Activated CD4-positive, alpha-beta T cell treated with anti-CD3 and anti-CD28 coated beads for 36 hours (primary cell): ENCODE measurements around the gene PDIA5. TPM values are rescaled to one million over a fixed set of nuclear protein-coding genes. Genes with fewer than 3 reads are reported as not detected.

ENCODE experiments used
- ATAC-seq: fragments of 200-7000 bp; cut with Tn5 transposase; one replicate; pipeline ENCODE4 v1.10.0; 2021; ENCODE audit warnings: mild to moderate bottlenecking, moderate library complexity
- CTCF ChIA-PET: fragments of 350-600 bp; sonication (Branson Sonifier 250); formaldehyde crosslinking; loops from one replicate; lab custom pipeline; 2021; ENCODE audit warnings: antibody characterized with exemption; lab: Charles Lee
- POLR2A ChIA-PET: fragments of 350-600 bp; sonication (Branson Sonifier 250); formaldehyde crosslinking; loops from one replicate; lab custom pipeline; 2021; ENCODE audit warnings: antibody characterized with exemption, inconsistent platforms; lab: Charles Lee
- DNase-seq: peaks from one replicate; pipeline ENCODE4 v3.0.0-alpha.2; 2020
- H3K27ac Mint-ChIP-seq: one replicate; pipeline ENCODE4 v1.8.0; 2021; ENCODE audit warnings: mixed read lengths
- H3K27me3 Mint-ChIP-seq: one replicate; pipeline ENCODE4 v1.8.0; 2021; ENCODE audit warnings: mixed read lengths
- H3K36me3 Mint-ChIP-seq: one replicate; pipeline ENCODE4 v1.8.0; 2021; ENCODE audit warnings: low read depth, mixed read lengths
- H3K4me1 Mint-ChIP-seq: one replicate; pipeline ENCODE4 v1.8.0; 2021; ENCODE audit warnings: mixed read lengths
- H3K4me3 Mint-ChIP-seq: one replicate; pipeline ENCODE4 v1.8.0; 2021; ENCODE audit warnings: mild to moderate bottlenecking, moderate library complexity, mixed read lengths
- H3K9me3 Mint-ChIP-seq: one replicate; pipeline ENCODE4 v1.8.0; 2021; ENCODE audit warnings: low read depth, mixed read lengths
- intact Hi-C, 2 experiments: fragments of 100-400 bp; cut with DNase I in 1 of 2; cut with micrococcal nuclease in 1 of 2; formaldehyde crosslinking; loops; one replicate each; pipeline versions ENCODE4 v1.14.2 to v1.15.1; 2022 to 2024; cut with DNase I, micrococcal nuclease
- total RNA-seq, 2 experiments: library from RNA; stranded (reverse); gene quantifications; one replicate each; pipeline ENCODE4 v1.2.3, GENCODE V29; 2021

Gene PDIA5
- total RNA-seq, 2 experiments from 2014 or later, result 19.5 to 20.7 TPM

GRCh38 chr3:123061856-123062255 lies 5.0 kb upstream of the PDIA5 start:
- ChIA-PET CTCF (no interaction called here), POLR2A (no interaction called here)
- H3K36me3 Mint-ChIP-seq, result peaks cover 2% of the 10 kb centered on the region
- peaks cover 2% of the 10 kb centered on the region for H3K27me3 Mint-ChIP-seq
- intact Hi-C loops, result no loop called here
- ATAC-seq (no peak), DNase-seq (no peak)
- no peak overlapping the region for H3K4me3 Mint-ChIP-seq
- no peak overlapping the region for H3K27ac Mint-ChIP-seq
- no peaks in the 10 kb centered on the region for H3K9me3 Mint-ChIP-seq
- peaks cover 20% of the 10 kb centered on the region for H3K4me1 Mint-ChIP-seq

GRCh38 chr3:123063034-123063433 lies 3.8 kb upstream of the PDIA5 start:
- Mint-ChIP-seq H3K36me3 (peaks cover 7% of the 10 kb centered on the region), H3K4me1 (peaks cover 25% of the 10 kb centered on the region), H3K27me3 (peaks cover 2% of the 10 kb centered on the region), H3K9me3 (no peaks in the 10 kb centered on the region), H3K27ac (no peak overlapping the region), H3K4me3 (no peak overlapping the region)
- DNase-seq, result no peak
- CTCF ChIA-PET, result interaction anchor here (1.9 kb wide), 1 partner anchor 34 kb away, joined by 6 read pairs; no protein-coding TSS in a partner anchor
- POLR2A ChIA-PET, result no interaction called here
- no peak for ATAC-seq
- intact Hi-C loops, result no loop called here

GRCh38 chr3:123064506-123064905 lies 2.3 kb upstream of the PDIA5 start:
- intact Hi-C loops, result no loop called here
- no peak for ATAC-seq
- DNase-seq, result no peak
- ChIA-PET POLR2A (no interaction called here), CTCF (interaction anchor here (1.1 kb wide), 1 partner anchor 36 kb away, joined by 3 read pairs; no protein-coding TSS in a partner anchor)
- Mint-ChIP-seq H3K36me3 (peaks cover 7% of the 10 kb centered on the region), H3K9me3 (no peaks in the 10 kb centered on the region), H3K27ac (no peak overlapping the region), H3K4me3 (no peak overlapping the region), H3K27me3 (peaks cover 2% of the 10 kb centered on the region), H3K4me1 (peaks cover 36% of the 10 kb centered on the region)

- ChIA-PET CTCF (interaction anchor here (0.9 to 1.1 kb wide), 2 partner anchors 12 to 37 kb away, joined by 3 read pairs; no protein-coding TSS in a partner anchor), POLR2A (no interaction called here)
- no peak overlapping the region for H3K4me3 Mint-ChIP-seq
- no peaks in the 10 kb centered on the region for H3K9me3 Mint-ChIP-seq
- ATAC-seq, result peak; percentile 71
- peaks cover 2% of the 10 kb centered on the region for H3K27me3 Mint-ChIP-seq
- DNase-seq, result peak; percentile 32
- H3K4me1 Mint-ChIP-seq, result peaks cover 36% of the 10 kb centered on the region
- peaks cover 7% of the 10 kb centered on the region for H3K36me3 Mint-ChIP-seq
- no peak overlapping the region for H3K27ac Mint-ChIP-seq
- intact Hi-C loops, result no loop called here
These were observed 1.9 kb upstream of the PDIA5 start for GRCh38 chr3:123064914-123065313.

- ATAC-seq (no peak), DNase-seq (no peak)
- ChIA-PET CTCF (interaction anchor here (0.6 to 2.3 kb wide), 6 partner anchors 22 to 493 kb away, joined by 3 to 13 read pairs (median 3); partner anchors contain the start of gene SEMA5B), POLR2A (no interaction called here)
- intact Hi-C loops, result loop anchor here in 1 of 2 experiments (2.0 kb wide), 2 partner anchors 272 to 518 kb away; partner anchors contain the start of genes HACD2 and SLC49A4
- peak overlapping the region; percentile 80 for H3K27ac Mint-ChIP-seq
- peaks cover 40% of the 10 kb centered on the region for H3K4me1 Mint-ChIP-seq
- H3K4me3 Mint-ChIP-seq, result peak overlapping the region; percentile 87
- peaks cover 7% of the 10 kb centered on the region for H3K36me3 Mint-ChIP-seq
- H3K27me3 Mint-ChIP-seq, result no peaks in the 10 kb centered on the region
- no peaks in the 10 kb centered on the region for H3K9me3 Mint-ChIP-seq
These were observed 278 bp upstream of the PDIA5 start for GRCh38 chr3:123066599-123066895.

GRCh38 chr3:123067689-123068600 lies 1.1 kb downstream of the PDIA5 start:
- H3K27ac Mint-ChIP-seq, result peak overlapping the region; percentile 72
- H3K27me3 Mint-ChIP-seq, result no peaks in the 10 kb centered on the region
- peak overlapping the region; percentile 87 for H3K4me3 Mint-ChIP-seq
- peaks cover 40% of the 10 kb centered on the region for H3K4me1 Mint-ChIP-seq
- intact Hi-C loops, result loop anchor here in 1 of 2 experiments (1.0 to 2.0 kb wide), 3 partner anchors 133 to 517 kb away; partner anchors contain the start of genes HACD2, SEC22A and SLC49A4
- peaks cover 7% of the 10 kb centered on the region for H3K36me3 Mint-ChIP-seq
- POLR2A ChIA-PET, result interaction anchor here (0.6 to 0.9 kb wide), 3 partner anchors 9 to 675 kb away, joined by 3 read pairs; no protein-coding TSS in a partner anchor
- CTCF ChIA-PET, result interaction anchor here (0.7 to 2.3 kb wide), 3 partner anchors 40 to 491 kb away, joined by 3 to 13 read pairs (median 3); partner anchors contain the start of gene SEMA5B
- DNase-seq (peak; percentile 51), ATAC-seq (peak; percentile 33)
- H3K9me3 Mint-ChIP-seq, result no peaks in the 10 kb centered on the region

- H3K9me3 Mint-ChIP-seq, result no peaks in the 10 kb centered on the region
- CTCF ChIA-PET, result no interaction called here
- no peaks in the 10 kb centered on the region for H3K27me3 Mint-ChIP-seq
- H3K4me3 Mint-ChIP-seq, result peak overlapping the region; percentile 87
- intact Hi-C loops, result no loop called here
- peaks cover 40% of the 10 kb centered on the region for H3K4me1 Mint-ChIP-seq
- H3K27ac Mint-ChIP-seq, result no peak overlapping the region
- peaks cover 7% of the 10 kb centered on the region for H3K36me3 Mint-ChIP-seq
- DNase-seq, result no peak
- ATAC-seq, result no peak
- POLR2A ChIA-PET, result no interaction called here
These were observed 2.0 kb downstream of the PDIA5 start for GRCh38 chr3:123068601-123069381.

- Mint-ChIP-seq H3K9me3 (no peaks in the 10 kb centered on the region), H3K4me3 (no peak overlapping the region), H3K36me3 (peaks cover 7% of the 10 kb centered on the region), H3K4me1 (peaks cover 33% of the 10 kb centered on the region), H3K27ac (no peak overlapping the region), H3K27me3 (no peaks in the 10 kb centered on the region)
- CTCF ChIA-PET, result interaction anchor here (2.1 kb wide), 1 partner anchor 42 kb away, joined by 7 read pairs; no protein-coding TSS in a partner anchor
- intact Hi-C loops, result no loop called here
- POLR2A ChIA-PET, result no interaction called here
- no peak for DNase-seq
- ATAC-seq, result no peak
These were observed 3.7 kb downstream of the PDIA5 start for GRCh38 chr3:123070510-123070909.

- intact Hi-C loops, result no loop called here
- POLR2A ChIA-PET, result no interaction called here
- Mint-ChIP-seq H3K4me1 (peaks cover 34% of the 10 kb centered on the region), H3K27me3 (no peaks in the 10 kb centered on the region), H3K36me3 (peaks cover 7% of the 10 kb centered on the region), H3K4me3 (no peak overlapping the region), H3K27ac (no peak overlapping the region), H3K9me3 (no peaks in the 10 kb centered on the region)
- DNase-seq (no peak), ATAC-seq (no peak)
- CTCF ChIA-PET, result interaction anchor here (0.6 to 2.1 kb wide), 4 partner anchors 10 to 440 kb away, joined by 3 to 7 read pairs (median 4); no protein-coding TSS in a partner anchor
These were observed 4.3 kb downstream of the PDIA5 start for GRCh38 chr3:123071146-123071545.

GRCh38 chr3:123071581-123071980 lies 4.8 kb downstream of the PDIA5 start:
- Mint-ChIP-seq H3K27ac (no peak overlapping the region), H3K27me3 (no peaks in the 10 kb centered on the region), H3K4me1 (peaks cover 36% of the 10 kb centered on the region), H3K36me3 (peaks cover 7% of the 10 kb centered on the region), H3K4me3 (no peak overlapping the region), H3K9me3 (no peaks in the 10 kb centered on the region)
- CTCF ChIA-PET, result interaction anchor here (0.6 to 2.1 kb wide), 3 partner anchors 10 to 172 kb away, joined by 3 to 7 read pairs (median 6); no protein-coding TSS in a partner anchor
- POLR2A ChIA-PET, result no interaction called here
- no peak for DNase-seq
- intact Hi-C loops, result no loop called here
- no peak for ATAC-seq

GRCh38 chr3:123072152-123072551 lies 5.3 kb downstream of the PDIA5 start:
- ChIA-PET CTCF (interaction anchor here (1.7 kb wide), 1 partner anchor 9 kb away, joined by 6 read pairs; no protein-coding TSS in a partner anchor), POLR2A (no interaction called here)
- no peak for ATAC-seq
- H3K4me3 Mint-ChIP-seq, result no peak overlapping the region
- H3K36me3 Mint-ChIP-seq, result peaks cover 4% of the 10 kb centered on the region
- H3K4me1 Mint-ChIP-seq, result peaks cover 35% of the 10 kb centered on the region
- no peak for DNase-seq
- no peaks in the 10 kb centered on the region for H3K9me3 Mint-ChIP-seq
- no peaks in the 10 kb centered on the region for H3K27me3 Mint-ChIP-seq
- intact Hi-C loops, result no loop called here
- no peak overlapping the region for H3K27ac Mint-ChIP-seq
